ENCODE measurements around the gene RTN4R. TPM values are rescaled to one million over a fixed set of nuclear protein-coding genes. Genes with fewer than 3 reads are reported as not detected.

Gene RTN4R
- total RNA-seq, 1 experiment from 2014 or later = 25.0 TPM

GRCh38 chr22:20244691-20245576 is 23.2 kb downstream of the RTN4R start:
- TF ChIP-seq FOXJ3 (CRISPR knock-in tag; IDR thresholded peaks at IDR 0.05; ENCODE audit: borderline replicate concordance) (no peak), GRHL2 (CRISPR knock-in tag; IDR thresholded peaks at IDR 0.05; ENCODE audit: insufficient replicate concordance, severe bottlenecking) (no peak), GABPB1 (CRISPR knock-in tag; IDR thresholded peaks at IDR 0.05) (no peak), SMAD4 (CRISPR knock-in tag; IDR thresholded peaks at IDR 0.05) (no peak), TP53 (CRISPR knock-in tag; IDR thresholded peaks at IDR 0.05) (no peak), ZBTB43 (CRISPR knock-in tag; IDR thresholded peaks at IDR 0.05) (no peak)
- H3K9me3 Mint-ChIP-seq = no peaks in the 10 kb centered on the region
- no peak for ATAC-seq
- POLR2A ChIA-PET = no interaction called here
- H3K4me3 Mint-ChIP-seq = no peak overlapping the region
- H3K4me1 Mint-ChIP-seq = peaks cover 36% of the 10 kb centered on the region
- H3K36me3 Mint-ChIP-seq = no peaks in the 10 kb centered on the region
- H3K27me3 Mint-ChIP-seq (ENCODE audit: low read depth) = no peaks in the 10 kb centered on the region
- DNase-seq (ENCODE audit: low spot score) = no peak
- CTCF ChIA-PET = interaction anchor here (0.8 to 4.8 kb wide), 5 partner anchors 12 to 88 kb away, joined by 3 to 34 read pairs (median 7); no protein-coding TSS in a partner anchor
- H3K27ac Mint-ChIP-seq = peak overlapping the region; percentile 95

GRCh38 chr22:20244250-20244648 is 23.9 kb downstream of the RTN4R start:
- Mint-ChIP-seq H3K27me3 (ENCODE audit: low read depth) (no peaks in the 10 kb centered on the region), H3K27ac (peak overlapping the region; percentile 95)
- CTCF ChIA-PET = interaction anchor here (0.8 to 4.8 kb wide), 7 partner anchors 13 to 90 kb away, joined by 3 to 34 read pairs (median 6); no protein-coding TSS in a partner anchor

GRCh38 chr22:20243537-20244249 is 24.4 kb downstream of the RTN4R start:
- peaks cover 40% of the 10 kb centered on the region for H3K4me1 Mint-ChIP-seq
- H3K27ac Mint-ChIP-seq = peak overlapping the region; percentile 60

More at GRCh38 chr22:20244250-20244648, 23.9 kb downstream of the RTN4R start:
- no peak for DNase-seq (ENCODE audit: low spot score)
- no peaks in the 10 kb centered on the region for H3K9me3 Mint-ChIP-seq
- H3K4me1 Mint-ChIP-seq = peaks cover 40% of the 10 kb centered on the region
- ATAC-seq = no peak
- H3K4me3 Mint-ChIP-seq = no peak overlapping the region
- TF ChIP-seq ESRRA (CRISPR knock-in tag; IDR thresholded peaks at IDR 0.05; ENCODE audit: borderline replicate concordance) = no peak
- TF ChIP-seq, protein P1, sequence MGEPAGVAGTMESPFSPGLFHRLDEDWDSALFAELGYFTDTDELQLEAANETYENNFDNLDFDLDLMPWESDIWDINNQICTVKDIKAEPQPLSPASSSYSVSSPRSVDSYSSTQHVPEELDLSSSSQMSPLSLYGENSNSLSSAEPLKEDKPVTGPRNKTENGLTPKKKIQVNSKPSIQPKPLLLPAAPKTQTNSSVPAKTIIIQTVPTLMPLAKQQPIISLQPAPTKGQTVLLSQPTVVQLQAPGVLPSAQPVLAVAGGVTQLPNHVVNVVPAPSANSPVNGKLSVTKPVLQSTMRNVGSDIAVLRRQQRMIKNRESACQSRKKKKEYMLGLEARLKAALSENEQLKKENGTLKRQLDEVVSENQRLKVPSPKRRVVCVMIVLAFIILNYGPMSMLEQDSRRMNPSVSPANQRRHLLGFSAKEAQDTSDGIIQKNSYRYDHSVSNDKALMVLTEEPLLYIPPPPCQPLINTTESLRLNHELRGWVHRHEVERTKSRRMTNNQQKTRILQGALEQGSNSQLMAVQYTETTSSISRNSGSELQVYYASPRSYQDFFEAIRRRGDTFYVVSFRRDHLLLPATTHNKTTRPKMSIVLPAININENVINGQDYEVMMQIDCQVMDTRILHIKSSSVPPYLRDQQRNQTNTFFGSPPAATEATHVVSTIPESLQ (CRISPR knock-in tag; IDR thresholded peaks at IDR 0.05) = no peak
- no peak for TF ChIP-seq SMAD3 (CRISPR knock-in tag; IDR thresholded peaks at IDR 0.05; ENCODE audit: borderline replicate concordance)
- TF ChIP-seq, protein P2, sequence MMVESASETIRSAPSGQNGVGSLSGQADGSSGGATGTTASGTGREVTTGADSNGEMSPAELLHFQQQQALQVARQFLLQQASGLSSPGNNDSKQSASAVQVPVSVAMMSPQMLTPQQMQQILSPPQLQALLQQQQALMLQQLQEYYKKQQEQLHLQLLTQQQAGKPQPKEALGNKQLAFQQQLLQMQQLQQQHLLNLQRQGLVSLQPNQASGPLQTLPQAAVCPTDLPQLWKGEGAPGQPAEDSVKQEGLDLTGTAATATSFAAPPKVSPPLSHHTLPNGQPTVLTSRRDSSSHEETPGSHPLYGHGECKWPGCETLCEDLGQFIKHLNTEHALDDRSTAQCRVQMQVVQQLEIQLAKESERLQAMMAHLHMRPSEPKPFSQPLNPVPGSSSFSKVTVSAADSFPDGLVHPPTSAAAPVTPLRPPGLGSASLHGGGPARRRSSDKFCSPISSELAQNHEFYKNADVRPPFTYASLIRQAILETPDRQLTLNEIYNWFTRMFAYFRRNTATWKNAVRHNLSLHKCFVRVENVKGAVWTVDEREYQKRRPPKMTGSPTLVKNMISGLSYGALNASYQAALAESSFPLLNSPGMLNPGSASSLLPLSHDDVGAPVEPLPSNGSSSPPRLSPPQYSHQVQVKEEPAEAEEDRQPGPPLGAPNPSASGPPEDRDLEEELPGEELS (CRISPR knock-in tag; IDR thresholded peaks at IDR 0.05) = no peak
- POLR2A ChIA-PET = interaction anchor here (0.6 to 0.9 kb wide), 2 partner anchors 53 to 1001 kb away, joined by 3 to 6 read pairs; no protein-coding TSS in a partner anchor
- H3K36me3 Mint-ChIP-seq = no peaks in the 10 kb centered on the region

More at GRCh38 chr22:20243537-20244249, 24.4 kb downstream of the RTN4R start:
- no peaks in the 10 kb centered on the region for H3K36me3 Mint-ChIP-seq
- POLR2A ChIA-PET = interaction anchor here (0.6 to 0.9 kb wide), 2 partner anchors 54 to 1000 kb away, joined by 3 to 6 read pairs; no protein-coding TSS in a partner anchor
- H3K27me3 Mint-ChIP-seq (ENCODE audit: low read depth) = no peaks in the 10 kb centered on the region
- no peaks in the 10 kb centered on the region for H3K9me3 Mint-ChIP-seq
- no peak overlapping the region for H3K4me3 Mint-ChIP-seq
- no peak for DNase-seq (ENCODE audit: low spot score)
- ATAC-seq = peak; percentile 16
- CTCF ChIA-PET = interaction anchor here (0.8 to 4.8 kb wide), 8 partner anchors 14 to 90 kb away, joined by 3 to 34 read pairs (median 6); no protein-coding TSS in a partner anchor
- TF ChIP-seq, protein P2 (CRISPR knock-in tag; IDR thresholded peaks at IDR 0.05) = no peak
- TF ChIP-seq ZNF423 (CRISPR knock-in tag; IDR thresholded peaks at IDR 0.05) = peak; percentile 67
- TF ChIP-seq SP1 (CRISPR knock-in tag; conservative IDR thresholded peaks at IDR 0.05) = 0 out of 2 replicates have a peak, but pooled peaks have one; percentile 30

Data from WTC11 (cell line).